Esophagus squamous epithelium (tissue), 4 donors: ENCODE data around the gene CLCNKA.

Experiments used
- POLR2A ChIP-seq, 4 donors: fragments of 450-650 bp; IDR thresholded peaks; one replicate each; pipeline ENCODE4 v1.6.1; 2017; ENCODE audit warnings: antibody characterized with exemption in 4 of 4, mild to moderate bottlenecking in 4 of 4, moderate library complexity in 3 of 4
- TF ChIP-seq, protein P1 (sequence below), 6 experiments: fragments of 450-650 bp in 4 of 6; fragments of 200-600 bp in 2 of 6; sonication (generic) in 2 of 6; IDR thresholded peaks; one replicate each; pipeline ENCODE4 v1.5.1; 2016 to 2019; ENCODE audit warnings: antibody characterized with exemption in 6 of 6, mild to moderate bottlenecking in 4 of 6, moderate library complexity in 4 of 6

DNA sequence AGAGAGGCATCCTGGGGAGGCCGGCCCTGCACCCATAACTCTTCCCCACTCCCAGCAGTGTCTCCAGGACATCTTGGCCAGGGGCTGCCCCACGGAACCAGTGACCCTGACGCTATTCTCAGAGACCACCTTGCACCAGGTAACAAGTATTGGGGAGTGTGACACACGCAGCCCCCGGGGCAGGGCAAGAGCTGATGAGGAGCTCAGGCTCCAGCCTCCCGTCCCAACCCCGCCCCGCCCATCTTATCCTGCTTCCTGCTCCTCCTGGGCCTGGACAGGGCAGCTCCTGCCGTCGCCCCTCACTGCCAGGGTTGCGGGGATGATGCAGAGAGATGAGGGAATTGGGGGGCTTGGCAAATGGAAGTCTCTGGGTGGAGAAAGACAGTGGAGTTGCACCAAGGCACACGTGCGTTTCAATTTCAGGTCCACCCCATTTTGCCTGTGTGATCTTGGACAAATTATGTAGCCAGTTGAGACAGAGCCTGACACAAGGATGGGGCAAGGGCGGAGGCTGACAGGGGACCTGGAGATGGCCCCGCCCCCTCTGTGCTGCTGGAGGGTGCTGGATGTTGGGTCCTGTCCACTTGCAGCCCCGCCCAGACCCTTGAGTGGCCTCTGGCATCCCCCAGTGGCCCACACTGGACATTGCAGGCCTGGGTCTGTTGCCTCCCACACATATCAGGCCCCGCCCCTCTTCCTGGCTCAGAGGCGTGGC is 10.7 kb downstream of the CLCNKA start:
- TF ChIP-seq, protein P1, sequence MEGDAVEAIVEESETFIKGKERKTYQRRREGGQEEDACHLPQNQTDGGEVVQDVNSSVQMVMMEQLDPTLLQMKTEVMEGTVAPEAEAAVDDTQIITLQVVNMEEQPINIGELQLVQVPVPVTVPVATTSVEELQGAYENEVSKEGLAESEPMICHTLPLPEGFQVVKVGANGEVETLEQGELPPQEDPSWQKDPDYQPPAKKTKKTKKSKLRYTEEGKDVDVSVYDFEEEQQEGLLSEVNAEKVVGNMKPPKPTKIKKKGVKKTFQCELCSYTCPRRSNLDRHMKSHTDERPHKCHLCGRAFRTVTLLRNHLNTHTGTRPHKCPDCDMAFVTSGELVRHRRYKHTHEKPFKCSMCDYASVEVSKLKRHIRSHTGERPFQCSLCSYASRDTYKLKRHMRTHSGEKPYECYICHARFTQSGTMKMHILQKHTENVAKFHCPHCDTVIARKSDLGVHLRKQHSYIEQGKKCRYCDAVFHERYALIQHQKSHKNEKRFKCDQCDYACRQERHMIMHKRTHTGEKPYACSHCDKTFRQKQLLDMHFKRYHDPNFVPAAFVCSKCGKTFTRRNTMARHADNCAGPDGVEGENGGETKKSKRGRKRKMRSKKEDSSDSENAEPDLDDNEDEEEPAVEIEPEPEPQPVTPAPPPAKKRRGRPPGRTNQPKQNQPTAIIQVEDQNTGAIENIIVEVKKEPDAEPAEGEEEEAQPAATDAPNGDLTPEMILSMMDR (IDR thresholded peaks at IDR 0.05) = peak; percentile 34 to 94 (median 91)
- no peak for TF ChIP-seq POLR2A (IDR thresholded peaks at IDR 0.05)
